Erythroblast (primary cell): ENCODE measurements around the gene IQSEC1.

Experiments
- GATA1 ChIP-seq: IDR thresholded peaks from 2 replicates; pipeline ENCODE4 v1.6.1; 2011; ENCODE audit warnings: low read depth, mild to moderate bottlenecking, control low read depth, low read length, moderate library complexity
- POLR2A ChIP-seq: IDR thresholded peaks from 2 replicates; pipeline ENCODE4 v1.6.1; 2011; ENCODE audit warnings: mild to moderate bottlenecking, low read length

GRCh38 chr3:13041113-13041776 lies 32.0 kb downstream of the IQSEC1 start:
- TF ChIP-seq POLR2A (no peak), GATA1 (no peak)
